NK-92 treated with Interleukin-12 subunit alpha and Interleukin-12 subunit beta, amount 100 ng/mL, for 24 hours (cell line): Measurements from ENCODE around the gene WFS1.

Experiments used
- DNase-seq: peaks from one replicate; lab custom pipeline; 2025; lab: John Stamatoyannopoulos, UW

The WFS1 gene

DNA sequence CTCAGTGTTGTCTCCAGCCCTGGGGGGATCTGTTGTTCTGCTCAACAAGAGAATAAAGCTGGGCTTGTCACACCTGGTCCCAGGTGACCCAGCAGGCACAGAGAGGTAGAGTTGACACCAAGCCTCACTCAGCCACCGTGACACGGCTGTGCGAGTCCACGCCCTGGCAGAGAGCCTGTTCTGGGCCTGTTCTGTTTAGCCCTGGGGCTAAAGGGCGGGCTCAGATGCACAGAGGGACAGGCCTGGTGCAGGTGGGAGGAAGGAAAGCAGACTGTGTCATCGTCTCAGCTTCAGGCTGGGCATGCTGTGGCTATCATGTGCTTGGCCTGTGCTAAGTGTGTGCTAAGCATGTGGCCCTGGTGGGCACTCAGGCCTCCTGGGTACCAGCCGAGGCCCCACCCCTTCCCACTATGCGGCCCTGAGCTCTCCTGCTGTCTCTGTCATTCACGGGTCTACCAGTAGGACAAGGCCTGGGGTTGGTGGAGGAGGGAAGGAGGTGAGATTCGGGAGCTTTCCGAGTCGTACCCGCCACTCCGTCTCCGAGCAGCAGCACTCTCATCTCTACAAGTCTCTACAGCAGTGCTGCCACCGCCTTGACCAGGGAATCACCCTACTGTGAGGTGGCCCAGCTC is 10.8 kb downstream of the WFS1 start:
- no peak for DNase-seq

DNA sequence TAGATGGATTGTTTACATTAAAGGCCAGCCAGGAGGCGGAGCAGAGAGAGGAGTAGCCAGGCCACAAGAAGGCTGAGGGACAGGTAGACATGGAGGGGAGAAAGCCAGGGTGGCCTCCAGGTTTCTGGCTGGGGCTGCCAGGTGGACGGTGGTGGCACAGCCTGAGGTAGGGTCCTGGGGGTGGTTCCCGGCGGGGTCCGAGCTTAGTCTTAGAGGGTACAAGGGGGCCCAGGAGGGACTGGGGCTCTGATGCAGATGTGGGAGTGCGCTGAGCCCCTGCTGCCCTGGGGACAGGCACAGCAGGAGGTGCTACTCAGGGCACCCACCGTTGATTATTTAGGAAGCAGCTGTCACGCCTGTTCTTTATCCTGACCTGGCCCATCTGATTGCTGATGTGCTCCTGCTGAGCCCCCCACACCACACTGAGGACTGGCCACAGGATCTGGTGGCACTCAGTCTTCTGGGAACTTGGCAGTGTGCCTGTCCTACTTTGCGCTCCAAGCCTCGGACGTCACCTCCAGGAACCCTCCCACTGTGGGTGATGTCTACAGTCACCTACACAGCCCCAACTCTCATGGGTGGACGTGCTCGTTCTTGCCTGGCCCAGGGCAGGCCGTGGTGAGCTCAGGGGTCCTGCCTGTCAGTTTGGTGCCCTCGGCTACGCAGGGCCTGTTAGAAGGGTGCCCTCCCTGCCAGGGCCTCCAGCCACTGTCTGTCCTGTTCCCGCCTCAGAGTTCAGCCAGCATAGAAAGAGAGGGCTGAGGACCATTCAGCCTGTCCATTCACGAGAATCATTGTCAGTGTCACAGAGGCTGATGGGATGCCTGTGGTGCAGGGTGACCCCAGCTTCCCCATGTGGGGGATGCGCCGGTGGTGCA is 12.0 kb downstream of the WFS1 start:
- DNase-seq: no peak

DNA sequence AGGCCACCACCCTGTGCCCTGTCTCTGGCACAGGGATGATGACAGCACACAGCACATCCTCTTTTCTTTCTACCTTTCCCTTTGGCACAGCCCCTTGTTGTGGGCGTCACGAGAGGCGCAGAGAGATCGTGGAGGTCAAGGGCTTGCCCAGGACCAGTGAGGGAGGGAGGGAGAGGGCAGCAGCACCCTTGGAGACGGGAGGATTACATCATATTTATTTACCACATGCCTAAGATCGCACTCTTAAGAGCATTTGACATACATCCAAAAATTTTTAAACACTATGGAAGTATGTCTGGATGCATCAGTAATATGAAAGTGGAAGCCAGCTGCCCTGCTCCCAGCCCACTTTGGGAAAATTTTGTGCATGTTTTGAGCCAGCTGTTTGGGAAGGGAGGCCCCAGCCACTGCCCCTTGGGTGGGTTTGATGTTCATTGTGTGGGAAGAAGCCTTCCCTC is 12.7 kb downstream of the WFS1 start:
- no peak for DNase-seq

DNA sequence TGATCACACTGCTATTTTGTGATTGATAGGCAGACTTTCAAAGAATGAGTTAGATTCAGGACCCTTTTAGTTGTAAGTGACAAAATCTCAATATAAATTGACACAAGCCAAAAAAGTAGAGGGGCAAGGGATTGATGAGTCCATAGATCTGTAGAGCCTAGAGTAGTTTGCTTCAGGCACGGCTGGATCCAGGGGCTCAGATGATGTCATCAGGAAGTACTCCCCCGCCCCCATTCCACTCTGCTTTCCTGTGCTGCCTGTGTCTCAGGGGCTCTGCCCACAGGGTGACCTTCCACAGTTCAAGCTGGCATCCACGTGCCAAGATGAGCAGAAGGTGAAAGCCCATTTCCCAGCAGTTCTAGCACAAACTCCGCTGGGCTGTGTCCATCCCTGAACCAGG is 13.6 kb downstream of the WFS1 start:
- DNase-seq: no peak

DNA sequence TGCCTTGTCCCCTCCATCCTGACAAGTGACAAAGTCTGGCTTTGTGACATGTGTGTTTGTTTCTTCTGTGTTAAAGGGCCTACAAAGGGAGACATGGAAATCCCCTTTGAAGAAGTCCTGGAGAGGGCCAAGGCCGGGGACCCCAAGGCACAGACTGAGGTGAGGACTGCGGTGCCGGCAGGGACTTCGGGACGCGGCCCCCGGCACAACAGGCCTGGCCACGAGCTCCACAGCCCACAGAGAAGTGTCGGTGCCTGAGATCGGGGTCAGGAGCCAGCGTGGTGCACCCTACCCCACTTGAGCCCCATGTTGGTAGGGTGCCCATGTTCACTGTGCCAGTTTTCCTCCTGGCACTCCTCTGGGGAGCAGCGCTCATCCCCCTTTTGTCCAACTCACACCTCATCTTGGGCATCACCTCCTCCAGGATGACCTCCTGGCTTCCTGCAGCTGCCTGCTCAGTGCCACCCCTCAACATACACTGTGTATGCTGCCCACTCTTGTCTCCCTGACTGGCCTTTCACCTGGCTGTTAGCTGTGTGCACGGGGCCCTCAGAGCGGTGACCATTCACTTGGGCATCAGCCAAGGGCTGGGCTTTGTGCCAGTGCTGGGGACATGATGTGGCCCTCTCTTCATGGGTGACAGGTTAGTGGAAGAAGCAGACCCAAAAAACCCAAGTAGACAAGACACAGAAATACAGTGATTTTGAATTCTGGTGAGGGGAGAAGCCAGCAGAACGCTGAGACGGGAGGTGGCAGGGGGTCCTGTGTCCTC is 17.6 kb downstream of the WFS1 start:
- DNase-seq: no peak

DNA sequence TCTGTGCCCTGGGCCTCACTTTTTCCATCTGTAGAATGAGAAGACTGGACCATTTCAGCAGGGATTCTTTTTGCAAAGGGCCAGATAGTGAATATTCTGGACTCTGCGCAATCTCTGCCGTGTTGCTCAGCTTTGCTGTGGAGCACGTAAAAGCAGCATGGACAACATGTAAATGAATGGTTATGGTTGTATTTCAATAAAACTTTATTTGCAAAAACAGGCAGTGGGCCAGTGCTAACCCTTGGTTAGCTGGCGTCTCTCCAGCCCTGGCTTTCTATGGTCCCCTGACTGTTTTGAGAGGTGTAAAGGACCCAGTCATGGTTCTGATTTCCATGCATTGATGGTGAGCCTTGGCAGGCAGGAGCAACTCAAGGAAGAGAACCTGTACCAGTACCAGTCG is 18.7 kb downstream of the WFS1 start:
- no peak for DNase-seq

DNA sequence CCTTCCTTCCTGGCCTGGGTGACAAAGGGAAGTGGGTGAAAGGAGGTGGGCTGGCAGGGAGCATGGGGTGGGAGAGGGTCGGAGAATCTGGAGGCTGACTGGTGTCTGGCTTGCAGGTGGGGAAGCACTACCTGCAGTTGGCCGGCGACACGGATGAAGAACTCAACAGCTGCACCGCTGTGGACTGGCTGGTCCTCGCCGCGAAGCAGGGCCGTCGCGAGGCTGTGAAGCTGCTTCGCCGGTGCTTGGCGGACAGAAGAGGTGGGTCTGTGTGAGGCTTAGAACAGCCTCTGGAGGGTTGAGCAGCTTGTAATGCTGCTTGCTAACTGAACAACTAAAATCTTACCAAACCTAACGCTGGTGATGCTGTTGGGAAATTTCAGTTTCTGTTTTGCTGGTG is 19.2 kb downstream of the WFS1 start:
- no peak for DNase-seq

DNA sequence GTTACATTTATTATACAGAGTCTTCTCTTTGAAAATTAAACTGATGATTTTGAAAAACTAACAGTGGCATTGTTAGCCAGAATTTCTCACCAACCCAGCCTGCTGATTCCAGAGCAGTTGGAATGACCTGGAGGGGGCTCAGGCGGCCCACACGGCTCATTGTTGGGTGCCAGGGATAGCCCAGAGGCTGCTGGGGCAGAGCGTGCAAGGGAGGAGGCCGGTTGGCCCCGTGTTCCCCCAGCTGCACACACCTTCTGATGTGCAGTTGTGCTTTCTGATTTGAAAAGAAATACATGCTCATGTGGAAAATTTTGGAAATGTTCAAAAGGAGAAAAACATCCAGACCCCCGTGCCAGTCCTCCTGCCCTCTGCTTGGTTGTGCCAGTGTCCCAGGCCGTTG is 20.6 kb downstream of the WFS1 start:
- DNase-seq: no peak

DNA sequence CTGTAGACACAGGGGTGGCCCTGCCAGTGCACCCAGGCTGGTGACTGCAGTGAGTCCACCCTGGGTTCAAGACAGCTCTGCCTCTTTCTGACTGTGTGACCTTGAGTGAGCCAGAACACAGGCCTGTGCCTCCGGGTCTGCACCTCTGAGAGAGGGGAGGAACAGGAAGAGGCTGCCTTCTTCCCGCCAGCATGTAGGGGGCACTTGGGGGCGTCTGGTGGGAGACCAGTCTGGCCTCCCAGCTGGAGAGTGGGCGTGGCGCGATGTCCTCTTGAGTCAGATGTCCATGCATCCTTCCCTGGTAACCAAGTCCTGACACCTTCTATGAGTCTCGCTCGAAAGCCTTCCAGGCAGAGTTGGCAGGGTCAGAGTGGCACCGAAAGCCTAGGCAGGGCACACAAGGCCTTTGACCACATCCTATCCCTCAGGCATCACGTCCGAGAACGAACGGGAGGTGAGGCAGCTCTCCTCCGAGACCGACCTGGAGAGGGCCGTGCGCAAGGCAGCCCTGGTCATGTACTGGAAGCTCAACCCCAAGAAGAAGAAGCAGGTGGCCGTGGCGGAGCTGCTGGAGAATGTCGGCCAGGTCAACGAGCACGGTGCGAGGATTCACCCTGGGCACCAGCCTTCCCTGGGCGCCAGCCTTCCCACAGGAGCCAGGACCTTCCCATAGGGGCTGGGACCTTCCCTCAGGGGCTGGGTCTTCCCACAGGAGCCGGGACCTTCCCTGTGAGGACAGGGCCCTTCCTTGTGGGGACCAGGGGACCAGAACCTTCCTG is 21.3 kb downstream of the WFS1 start:
- no peak for DNase-seq

DNA sequence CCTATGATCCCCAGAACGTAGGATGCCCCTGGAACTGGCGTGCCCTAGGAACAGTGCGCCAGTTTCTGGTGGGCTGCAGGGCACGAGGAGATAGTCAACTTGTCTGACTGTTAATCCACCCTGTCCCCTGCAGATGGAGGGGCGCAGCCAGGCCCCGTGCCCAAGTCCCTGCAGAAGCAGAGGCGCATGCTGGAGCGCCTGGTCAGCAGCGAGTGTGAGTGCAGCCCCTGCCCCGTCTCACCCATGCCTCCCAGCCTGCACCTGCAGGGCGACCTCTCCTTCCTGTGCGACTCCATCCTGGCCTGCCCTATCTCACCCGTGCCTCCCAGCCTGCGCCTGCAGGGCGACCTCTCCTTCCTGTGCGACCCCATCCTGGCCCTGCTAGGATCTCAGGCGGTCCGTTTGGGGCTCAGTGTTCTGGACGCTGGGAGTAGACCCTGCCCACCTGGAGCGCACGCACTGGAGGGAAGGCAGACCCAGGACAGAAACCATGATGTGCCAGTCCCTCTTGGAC is 22.2 kb downstream of the WFS1 start:
- DNase-seq: no peak

DNA sequence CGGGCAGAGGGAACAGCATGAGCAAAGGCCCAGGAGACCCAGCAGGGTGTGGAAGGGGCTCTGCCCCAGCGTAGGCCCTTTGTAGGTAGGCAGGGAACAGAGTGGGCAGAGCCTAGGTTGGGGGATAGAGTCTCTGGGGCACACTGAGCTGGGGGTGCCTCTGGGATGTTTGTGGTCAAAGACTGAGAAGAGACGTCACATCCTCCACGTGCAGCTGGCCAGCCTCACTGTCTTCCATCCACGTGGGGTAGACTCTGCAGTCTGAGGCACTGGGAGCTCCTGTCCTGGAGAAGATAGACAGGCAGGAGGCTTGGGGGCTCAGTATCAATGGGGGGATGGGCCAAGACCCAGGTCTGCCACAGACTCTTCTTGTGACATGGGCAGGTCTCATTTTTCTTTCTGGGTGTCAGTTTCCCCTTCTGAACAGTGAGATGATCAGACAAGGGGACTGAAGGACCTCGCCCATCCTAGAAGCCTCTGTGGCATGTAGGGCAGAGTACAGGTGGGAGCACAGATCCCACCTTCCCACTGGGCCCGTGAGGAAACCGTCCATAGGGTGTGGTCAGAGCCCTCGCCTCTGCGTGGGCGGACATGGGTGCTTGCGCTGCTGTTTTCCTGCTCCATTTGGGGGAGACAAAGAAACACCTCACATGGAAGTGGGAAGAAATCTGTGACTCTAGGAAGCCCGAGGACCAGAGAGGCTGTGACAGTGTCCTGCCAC is 22.9 kb downstream of the WFS1 start:
- DNase-seq: no peak

DNA sequence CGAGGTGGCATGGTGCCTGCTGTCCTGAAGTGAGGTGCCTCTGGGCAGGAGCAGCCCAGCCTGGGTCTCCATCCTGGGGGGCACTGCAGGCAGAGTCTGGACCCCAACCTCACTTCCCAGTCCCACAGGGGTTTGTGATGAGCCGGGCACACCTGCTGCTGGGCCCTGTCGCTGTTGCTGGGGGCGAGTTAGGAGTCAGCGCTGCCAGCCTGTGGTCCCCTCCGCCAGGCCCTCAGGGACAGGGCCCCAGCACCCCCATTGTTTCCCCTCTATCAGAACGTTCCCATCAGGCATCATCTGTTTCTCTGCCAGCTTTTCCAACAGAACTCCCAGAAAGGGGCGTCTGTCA is 23.4 kb downstream of the WFS1 start:
- no peak for DNase-seq

DNA sequence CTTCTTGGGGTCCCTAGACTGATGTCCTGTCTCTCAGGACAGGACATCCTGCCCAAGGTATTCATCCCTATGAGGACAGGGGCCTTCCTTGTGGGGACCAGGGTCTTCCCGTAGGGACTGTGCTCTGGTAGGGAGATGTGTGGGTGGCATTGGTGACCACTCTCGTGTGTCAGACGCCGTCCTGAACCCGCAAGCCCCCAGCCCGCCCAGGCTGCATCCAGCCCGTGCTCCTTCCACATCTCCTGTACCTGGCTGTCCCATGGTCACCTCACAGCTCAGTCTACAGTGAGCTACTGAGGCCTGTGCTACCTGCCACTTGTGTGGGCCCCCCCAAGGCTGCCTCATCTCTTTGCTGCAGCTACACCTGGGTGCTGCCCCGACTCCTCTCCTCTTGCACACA is 24.0 kb downstream of the WFS1 start:
- DNase-seq: no peak

DNA sequence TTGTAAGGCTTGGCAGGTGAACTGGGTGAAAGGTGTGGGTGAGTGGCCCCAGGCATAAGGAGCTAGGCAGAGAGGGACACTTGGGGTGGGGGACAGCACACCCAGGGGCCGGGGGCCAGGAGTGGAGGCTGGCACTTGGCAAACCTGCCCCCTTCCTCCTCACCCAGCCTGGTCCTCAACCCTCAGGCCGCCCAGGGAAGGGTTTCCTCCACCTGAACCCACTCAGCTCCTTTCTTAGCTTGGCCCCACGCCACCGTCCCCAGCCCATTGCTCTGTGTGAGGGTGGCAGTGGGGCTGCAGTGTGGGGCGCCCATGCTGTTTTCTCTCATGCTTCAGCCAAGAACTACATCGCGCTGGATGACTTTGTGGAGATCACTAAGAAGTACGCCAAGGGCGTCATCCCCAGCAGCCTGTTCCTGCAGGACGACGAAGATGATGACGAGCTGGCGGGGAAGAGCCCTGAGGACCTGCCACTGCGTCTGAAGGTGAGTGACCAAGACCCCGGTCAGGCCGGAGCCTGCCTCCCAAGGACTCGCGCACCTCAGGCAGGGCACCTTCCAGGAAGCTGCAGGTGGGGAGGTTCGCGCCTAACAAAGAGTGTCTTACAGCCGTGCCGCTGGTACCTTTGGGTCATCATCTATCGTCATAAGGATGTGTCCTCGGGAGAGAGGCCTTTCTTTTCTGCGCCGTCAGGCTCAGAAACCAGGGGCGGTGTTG is 25.2 kb downstream of the WFS1 start:
- no peak for DNase-seq

DNA sequence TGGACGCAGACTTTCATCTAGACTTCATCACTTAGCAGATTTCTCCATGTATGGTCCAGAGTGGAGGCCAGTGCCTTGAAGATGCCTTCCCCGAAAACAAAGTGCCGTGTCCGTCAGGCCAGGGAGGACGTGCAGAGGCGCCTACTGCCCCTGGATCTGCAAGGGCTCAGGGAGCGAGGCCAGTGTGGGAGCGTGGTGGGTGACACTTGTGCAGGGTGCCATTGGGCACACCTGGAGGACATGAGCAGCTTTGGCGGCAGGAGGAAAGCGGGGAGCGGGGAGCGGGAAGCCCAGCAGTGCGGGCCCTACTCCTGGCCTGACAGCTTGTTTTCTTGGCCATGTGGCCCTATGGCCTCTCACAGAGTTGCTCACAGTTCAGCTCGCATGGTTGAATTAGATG is 25.8 kb downstream of the WFS1 start:
- DNase-seq: no peak

DNA sequence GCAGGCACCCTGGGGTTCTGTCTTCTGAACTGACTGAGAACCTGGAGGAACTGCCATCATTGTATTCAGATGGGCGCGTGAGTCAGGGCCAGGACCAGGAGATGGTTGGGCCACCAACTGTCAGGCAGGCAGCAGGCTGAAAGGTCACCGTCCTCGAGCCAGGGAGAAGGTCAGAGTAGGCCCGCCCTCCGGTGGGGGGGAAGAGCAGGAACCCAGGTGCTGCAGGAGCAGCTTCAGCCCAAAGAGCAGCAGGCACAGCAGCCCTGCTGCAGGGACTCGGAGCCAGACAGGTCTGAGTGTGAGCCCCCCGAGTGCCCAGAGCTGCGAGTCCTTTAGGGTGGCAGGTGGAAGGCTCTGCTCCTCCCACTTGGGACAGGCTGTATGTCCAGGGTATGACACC is 26.4 kb downstream of the WFS1 start:
- DNase-seq: no peak

DNA sequence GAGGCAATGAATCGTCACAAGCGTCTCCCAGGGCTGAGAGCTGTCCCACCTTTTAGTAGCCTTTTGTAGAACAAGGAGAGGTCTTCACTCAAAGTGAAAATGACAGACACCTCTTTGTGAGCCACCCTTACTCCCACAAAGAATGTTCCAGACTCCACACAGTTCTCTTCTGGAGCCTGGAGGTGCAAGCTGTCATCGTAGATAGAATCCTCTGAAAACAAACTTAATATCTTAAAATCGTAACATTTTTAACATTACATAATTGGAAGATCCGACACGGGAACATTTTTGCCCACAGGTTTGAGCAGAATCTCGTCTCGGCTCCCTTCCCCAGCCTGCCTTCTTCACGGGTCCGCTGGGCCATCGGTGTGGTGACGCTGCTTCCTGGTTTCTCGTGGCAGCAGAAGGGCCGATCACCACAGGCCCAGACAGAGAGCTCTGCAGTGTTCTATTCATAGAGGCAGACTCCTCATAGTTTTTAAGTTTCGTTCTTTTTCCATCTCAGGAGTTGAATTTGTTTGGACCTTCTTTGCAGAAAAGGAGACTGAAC is 27.7 kb downstream of the WFS1 start:
- no peak for DNase-seq

DNA sequence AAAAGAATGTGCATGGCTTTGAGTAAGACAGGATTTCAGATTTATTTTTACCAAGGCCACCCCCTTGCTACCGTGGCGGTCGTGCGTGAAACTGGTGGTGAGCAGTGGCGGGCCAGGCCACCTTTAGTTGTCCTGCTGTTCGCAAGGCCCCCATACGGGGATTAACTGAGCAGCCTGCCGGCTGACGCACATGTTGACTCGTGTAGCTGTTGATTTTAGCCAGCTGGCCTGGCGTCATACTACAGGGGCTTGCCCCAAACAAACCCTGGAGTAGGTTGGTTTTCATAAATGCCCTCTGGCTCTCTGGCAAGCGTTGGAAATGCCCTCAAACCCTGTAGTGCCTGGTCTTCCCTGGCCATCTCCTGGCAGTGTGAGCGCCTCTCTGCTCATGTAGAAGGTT is 28.4 kb downstream of the WFS1 start:
- no peak for DNase-seq

DNA sequence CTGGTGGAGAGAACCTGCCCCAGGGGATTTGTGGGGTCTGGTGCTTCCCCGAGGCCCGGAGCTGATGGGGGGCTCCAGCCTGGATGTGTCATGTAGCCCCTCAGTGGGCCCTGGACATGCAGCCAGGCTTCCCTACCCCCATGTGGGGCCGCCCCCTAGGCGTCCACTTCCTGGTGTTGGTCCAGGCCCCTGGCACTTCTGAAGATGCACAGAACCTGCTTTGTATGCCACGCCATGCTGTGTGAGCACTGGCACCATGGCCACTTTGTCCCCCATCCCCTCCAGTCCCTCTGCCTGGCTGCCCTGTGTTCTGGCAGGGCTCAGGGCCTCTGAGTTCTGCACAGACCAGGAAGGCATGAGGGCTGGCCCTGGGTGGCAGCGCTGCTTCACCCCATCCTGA is 29.2 kb downstream of the WFS1 start:
- no peak for DNase-seq

DNA sequence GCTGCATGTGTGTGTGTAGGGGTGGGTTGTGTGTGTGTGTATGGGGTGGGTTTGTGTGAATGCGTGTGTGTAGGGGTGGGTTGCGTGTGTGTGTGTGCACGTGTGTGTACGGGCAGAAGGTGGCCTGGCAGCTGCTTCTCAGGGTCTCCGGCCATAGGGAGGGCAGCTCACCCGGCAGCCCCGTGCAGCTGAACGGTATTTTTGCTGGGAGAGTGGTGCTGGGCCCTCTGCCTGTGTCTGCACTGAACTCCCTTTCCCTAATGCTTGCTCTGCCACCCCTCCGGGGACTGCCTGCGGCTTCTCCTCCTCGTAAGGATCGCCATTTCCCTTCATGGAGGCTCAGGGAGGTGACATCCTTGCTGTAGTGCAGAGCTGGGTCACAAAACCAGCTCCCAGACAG is 30.2 kb downstream of the WFS1 start:
- DNase-seq: no peak
